ENCODE measurements around the gene NTM.

The NTM gene

DNA sequence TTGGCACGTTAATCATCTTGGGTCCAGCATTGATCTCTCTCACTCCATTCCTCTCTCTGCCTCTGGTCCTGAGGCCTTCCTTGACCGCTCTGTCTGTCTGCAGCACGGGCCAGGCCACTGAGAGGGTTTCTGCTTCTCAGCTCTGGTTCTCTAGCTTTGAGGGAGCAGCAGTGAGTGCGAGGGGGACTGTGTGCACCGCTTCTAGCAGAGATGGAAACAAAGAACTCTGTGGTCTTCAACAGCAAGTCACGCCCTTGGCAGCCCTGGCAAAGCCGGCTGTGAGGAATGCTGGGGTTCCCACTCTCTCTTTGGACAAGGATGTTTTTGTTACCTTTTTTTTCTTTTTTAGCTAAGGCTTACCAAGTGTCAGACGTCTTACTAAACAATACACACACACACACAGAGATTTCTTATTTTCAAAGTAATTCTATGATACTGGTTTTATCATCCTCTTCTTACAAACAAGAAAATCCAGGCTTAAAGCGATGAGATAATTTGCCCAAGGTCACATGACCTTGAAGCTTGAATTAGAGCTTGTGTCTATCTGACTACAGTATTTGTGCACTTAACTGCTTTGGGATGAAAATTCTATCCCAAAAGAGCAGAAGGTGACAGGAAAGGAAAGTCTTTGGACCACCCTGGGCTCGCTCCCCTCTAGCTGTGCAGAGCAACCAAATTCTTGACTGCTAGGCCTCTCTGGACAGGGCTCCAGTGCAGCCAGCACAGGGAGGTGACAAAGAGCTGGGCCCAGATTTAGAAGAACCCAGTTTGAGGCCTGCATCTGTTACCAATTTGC, 293.2 kb downstream of the NTM start:
- H3K4me3 ChIP-seq (ENCODE audit: low read depth, low read length) = no peak overlapping the region
- DNase-seq (ENCODE audit: low read depth) = no peak
- TF ChIP-seq, protein P1, sequence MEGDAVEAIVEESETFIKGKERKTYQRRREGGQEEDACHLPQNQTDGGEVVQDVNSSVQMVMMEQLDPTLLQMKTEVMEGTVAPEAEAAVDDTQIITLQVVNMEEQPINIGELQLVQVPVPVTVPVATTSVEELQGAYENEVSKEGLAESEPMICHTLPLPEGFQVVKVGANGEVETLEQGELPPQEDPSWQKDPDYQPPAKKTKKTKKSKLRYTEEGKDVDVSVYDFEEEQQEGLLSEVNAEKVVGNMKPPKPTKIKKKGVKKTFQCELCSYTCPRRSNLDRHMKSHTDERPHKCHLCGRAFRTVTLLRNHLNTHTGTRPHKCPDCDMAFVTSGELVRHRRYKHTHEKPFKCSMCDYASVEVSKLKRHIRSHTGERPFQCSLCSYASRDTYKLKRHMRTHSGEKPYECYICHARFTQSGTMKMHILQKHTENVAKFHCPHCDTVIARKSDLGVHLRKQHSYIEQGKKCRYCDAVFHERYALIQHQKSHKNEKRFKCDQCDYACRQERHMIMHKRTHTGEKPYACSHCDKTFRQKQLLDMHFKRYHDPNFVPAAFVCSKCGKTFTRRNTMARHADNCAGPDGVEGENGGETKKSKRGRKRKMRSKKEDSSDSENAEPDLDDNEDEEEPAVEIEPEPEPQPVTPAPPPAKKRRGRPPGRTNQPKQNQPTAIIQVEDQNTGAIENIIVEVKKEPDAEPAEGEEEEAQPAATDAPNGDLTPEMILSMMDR (IDR thresholded peaks at IDR 0.05; ENCODE audit: low read depth, low read length, missing control alignments) = no peak

DNA sequence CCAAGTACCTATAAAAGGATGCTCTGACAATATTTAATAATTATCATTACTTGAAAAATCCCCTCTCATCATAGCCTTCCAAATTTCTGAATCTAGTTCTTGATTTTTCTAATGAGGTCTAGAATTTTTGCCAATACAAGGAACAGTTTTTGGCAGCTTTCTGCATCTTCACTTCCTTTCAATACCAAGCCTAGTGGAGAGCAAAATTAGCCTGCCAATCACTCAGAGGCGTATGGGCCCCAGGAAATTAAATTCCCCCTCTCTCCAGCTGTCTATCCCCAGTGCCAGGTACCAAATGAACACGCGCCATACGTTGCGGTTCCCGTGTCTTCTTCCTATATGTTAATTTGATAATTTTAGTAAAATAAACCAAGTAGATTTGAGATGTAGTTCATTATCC, 293.9 kb downstream of the NTM start:
- DNase-seq (ENCODE audit: low read depth) = no peak
- TF ChIP-seq, protein P1 (IDR thresholded peaks at IDR 0.05; ENCODE audit: low read depth, low read length, missing control alignments) = no peak
- no peak overlapping the region for H3K4me3 ChIP-seq (ENCODE audit: low read depth, low read length)

DNA sequence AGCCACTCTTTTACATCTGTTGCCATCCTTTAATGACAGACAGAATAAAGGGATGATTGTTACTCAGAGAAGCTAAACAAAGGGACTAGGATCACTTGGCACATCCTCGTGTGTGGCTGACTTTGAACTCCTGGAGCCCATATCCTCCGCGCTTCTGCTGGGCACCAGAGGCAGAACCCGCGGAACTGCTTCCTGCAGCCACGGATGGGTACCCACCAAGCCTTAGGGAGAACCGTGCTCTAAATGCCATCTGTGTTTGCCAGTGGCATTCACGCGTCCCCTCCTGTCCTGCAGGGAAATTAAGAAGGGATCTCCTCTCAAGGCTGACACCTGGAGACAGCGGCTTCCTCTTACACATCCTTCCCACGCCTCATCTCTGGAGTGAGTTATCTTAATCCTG, 294.4 kb downstream of the NTM start:
- no peak for DNase-seq (ENCODE audit: low read depth)
- TF ChIP-seq, protein P1 (IDR thresholded peaks at IDR 0.05; ENCODE audit: low read depth, low read length, missing control alignments) = no peak
- no peak overlapping the region for H3K4me3 ChIP-seq (ENCODE audit: low read depth, low read length)

DNA sequence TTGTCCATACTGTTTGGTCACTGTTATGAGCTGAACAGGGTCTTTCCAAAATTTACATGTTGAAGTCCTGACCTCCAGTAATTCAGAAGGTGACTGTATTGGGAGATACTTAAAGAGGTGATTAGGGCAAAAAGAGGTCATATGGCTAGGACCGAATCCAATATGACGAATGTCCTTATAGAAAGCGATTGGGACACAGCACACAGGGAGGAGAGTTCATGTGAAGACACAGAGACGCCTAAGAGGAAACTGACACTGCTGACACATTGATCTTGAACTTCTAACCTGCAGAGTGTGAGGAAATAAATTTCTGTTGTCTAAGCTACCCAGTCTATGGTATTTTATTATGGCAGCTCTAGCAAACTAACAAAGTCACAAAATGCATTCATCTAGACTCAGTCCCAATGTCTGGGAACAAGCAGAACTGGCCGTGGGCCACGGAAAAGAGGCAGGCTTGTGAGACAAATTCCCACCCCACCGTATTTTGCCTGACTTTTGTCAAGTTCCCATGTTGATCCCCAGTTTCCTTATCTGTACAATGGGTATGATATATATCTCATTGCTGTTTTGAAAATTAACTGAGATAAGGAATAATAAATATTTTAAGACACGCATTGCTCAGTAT, 295.0 kb downstream of the NTM start:
- no peak overlapping the region for H3K4me3 ChIP-seq (ENCODE audit: low read depth, low read length)
- no peak for DNase-seq (ENCODE audit: low read depth)
- TF ChIP-seq, protein P1 (IDR thresholded peaks at IDR 0.05; ENCODE audit: low read depth, low read length, missing control alignments) = no peak

DNA sequence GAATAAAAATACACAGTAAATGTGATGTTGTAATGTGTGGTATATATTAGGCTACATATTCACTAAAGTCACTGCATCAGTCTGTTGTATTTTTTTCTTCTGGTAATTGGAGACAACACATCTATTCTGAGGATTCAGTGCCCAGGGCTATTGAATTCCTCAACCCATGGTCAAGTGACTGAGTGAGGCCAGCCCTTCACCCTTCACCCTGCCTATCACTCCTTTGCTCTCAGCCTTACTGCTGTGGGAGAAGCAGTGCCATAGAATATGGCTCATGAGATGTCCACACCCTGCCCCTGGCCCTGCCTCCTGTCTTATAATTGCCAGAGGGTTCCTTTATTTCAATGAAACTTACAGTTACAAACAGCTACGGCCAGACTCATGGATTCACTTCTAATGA, 295.6 kb downstream of the NTM start:
- TF ChIP-seq, protein P1 (IDR thresholded peaks at IDR 0.05; ENCODE audit: low read depth, low read length, missing control alignments) = no peak
- DNase-seq (ENCODE audit: low read depth) = no peak
- H3K4me3 ChIP-seq (ENCODE audit: low read depth, low read length) = no peak overlapping the region

DNA sequence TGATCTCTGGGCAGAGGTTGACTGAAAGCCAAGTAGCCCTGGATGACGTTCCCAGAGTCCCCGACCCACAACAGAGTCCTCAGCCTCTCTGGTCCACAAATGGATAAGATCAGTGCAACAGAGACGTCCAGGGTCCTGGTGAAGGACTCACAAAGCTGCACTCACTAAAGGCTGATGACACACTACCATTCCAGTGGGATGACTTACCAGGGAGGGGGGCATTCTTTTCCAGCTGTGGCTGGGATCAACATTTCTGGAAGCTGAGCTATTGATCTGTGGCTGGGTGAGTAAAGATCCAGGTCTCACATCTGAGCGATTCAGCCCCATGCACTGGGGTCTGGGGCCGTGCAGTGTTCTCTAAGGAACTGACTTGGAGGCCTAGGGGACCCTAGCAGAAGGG, 296.2 kb downstream of the NTM start:
- DNase-seq (ENCODE audit: low read depth) = no peak
- TF ChIP-seq, protein P1 (IDR thresholded peaks at IDR 0.05; ENCODE audit: low read depth, low read length, missing control alignments) = no peak
- H3K4me3 ChIP-seq (ENCODE audit: low read depth, low read length) = no peak overlapping the region

Data from GM12864 (cell line).